OCI-LY1 (cell line): ENCODE measurements around the gene PCAT7.

Source experiments
- CTCF ChIP-seq: fragments of 200-600 bp; sonication (generic), shearing (Covaris generic); IDR thresholded peaks from 2 replicates; pipeline ENCODE4 v1.5.1; 2017; ENCODE audit warnings: mild to moderate bottlenecking, antibody characterized with exemption, low read length, moderate library complexity, mixed read lengths
- EZH2 ChIP-seq: fragments of 200-600 bp; sonication (generic), shearing (Covaris generic); IDR thresholded peaks from 2 replicates; pipeline ENCODE4 v1.8.0; 2017; ENCODE audit warnings: borderline replicate concordance, mixed run types, mild to moderate bottlenecking, antibody characterized with exemption, low read length, moderate library complexity, mixed read lengths

- TF ChIP-seq CTCF (no peak), EZH2 (no peak)
Observed at GRCh38 chr9:94602666-94603065, 47.8 kb downstream of the PCAT7 start.
